ENCODE data around the gene PPP1R14C.

Gene PPP1R14C

DNA sequence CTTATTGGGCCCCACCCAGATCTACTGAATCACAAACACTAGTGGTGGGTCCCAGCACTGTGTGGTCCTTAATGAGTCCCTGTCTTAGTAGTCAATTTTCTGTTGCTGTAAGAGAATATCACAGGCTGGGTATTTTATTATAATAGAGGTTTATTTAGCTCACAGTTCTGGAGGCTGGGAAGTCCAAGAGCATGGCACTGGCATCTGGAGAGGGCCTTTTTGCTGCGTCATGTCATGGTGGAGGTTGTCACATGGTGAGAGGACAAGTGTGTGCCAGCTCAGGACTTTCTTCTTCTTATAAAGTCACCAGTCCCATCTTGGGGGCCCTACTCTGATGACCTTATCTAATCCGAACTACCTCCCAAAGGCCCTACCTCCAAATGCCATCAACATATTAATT is 105.0 kb downstream of the PPP1R14C start:
- TF ChIP-seq, protein P1, sequence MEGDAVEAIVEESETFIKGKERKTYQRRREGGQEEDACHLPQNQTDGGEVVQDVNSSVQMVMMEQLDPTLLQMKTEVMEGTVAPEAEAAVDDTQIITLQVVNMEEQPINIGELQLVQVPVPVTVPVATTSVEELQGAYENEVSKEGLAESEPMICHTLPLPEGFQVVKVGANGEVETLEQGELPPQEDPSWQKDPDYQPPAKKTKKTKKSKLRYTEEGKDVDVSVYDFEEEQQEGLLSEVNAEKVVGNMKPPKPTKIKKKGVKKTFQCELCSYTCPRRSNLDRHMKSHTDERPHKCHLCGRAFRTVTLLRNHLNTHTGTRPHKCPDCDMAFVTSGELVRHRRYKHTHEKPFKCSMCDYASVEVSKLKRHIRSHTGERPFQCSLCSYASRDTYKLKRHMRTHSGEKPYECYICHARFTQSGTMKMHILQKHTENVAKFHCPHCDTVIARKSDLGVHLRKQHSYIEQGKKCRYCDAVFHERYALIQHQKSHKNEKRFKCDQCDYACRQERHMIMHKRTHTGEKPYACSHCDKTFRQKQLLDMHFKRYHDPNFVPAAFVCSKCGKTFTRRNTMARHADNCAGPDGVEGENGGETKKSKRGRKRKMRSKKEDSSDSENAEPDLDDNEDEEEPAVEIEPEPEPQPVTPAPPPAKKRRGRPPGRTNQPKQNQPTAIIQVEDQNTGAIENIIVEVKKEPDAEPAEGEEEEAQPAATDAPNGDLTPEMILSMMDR (IDR thresholded peaks at IDR 0.05; ENCODE audit: borderline replicate concordance, insufficient read depth, low read depth, low read length): no peak
- H3K4me3 ChIP-seq (ENCODE audit: low read depth, low read length): no peak overlapping the region

DNA sequence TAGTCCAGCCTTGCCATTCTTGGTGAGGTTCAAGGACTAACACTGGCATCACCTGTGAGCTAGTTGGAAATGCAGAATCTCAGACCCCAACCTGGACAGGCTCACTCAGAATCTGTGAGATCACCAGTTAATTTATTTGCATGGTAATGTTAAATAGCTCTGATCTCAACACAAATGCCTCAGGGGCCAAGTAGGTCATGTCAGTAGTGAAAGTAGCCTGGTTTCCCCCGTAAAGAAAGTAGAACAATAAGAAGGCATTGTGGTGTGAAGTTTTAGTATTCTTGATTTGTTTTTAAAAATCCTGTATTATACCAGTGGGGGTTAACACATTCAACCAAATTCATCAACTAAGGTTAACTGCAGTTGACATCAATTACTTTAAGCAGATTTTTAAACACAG is 105.5 kb downstream of the PPP1R14C start:
- TF ChIP-seq, protein P1 (IDR thresholded peaks at IDR 0.05; ENCODE audit: borderline replicate concordance, insufficient read depth, low read depth, low read length): no peak
- H3K4me3 ChIP-seq (ENCODE audit: low read depth, low read length): no peak overlapping the region

DNA sequence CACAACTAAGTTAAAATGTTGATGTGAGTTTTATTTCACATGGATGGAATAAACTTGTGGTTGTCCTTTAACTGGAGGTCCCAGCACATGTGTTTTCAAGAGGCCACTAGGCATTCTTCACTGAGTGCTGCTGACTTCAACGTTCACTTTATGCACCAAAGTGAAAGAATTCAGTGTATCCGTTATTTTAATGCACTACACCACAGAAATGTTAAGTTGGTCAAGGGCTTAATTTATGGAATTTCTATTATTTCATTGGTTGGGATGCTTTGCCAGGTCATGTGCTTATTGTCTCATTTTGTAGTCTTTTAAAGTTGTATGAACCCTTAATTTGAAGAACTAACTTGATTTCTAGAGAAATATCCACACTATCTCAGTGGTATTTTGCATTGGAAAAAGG is 106.4 kb downstream of the PPP1R14C start:
- no peak overlapping the region for H3K4me3 ChIP-seq (ENCODE audit: low read depth, low read length)
- TF ChIP-seq, protein P1 (IDR thresholded peaks at IDR 0.05; ENCODE audit: borderline replicate concordance, insufficient read depth, low read depth, low read length): no peak

DNA sequence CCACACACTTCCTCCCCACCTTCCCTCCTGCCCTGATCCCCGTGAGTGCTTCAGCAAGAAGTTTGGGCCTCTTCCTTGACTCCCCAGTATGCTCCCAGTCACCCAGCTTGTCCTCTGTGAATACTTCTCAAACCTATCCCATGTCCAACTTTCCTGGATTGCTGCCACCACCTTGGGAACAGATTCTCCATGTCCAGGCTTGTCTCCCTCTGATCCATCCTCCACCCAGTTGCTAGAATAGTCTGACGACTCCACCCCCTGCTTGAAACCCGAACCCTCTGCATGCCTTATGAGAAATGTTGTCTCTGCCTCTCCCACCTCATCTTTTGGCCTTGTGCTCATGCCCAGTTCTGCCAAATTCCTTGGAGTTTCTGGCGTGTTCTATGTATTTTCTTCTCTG is 108.0 kb downstream of the PPP1R14C start:
- no peak overlapping the region for H3K4me3 ChIP-seq (ENCODE audit: low read depth, low read length)
- TF ChIP-seq, protein P1 (IDR thresholded peaks at IDR 0.05; ENCODE audit: borderline replicate concordance, insufficient read depth, low read depth, low read length): no peak

DNA sequence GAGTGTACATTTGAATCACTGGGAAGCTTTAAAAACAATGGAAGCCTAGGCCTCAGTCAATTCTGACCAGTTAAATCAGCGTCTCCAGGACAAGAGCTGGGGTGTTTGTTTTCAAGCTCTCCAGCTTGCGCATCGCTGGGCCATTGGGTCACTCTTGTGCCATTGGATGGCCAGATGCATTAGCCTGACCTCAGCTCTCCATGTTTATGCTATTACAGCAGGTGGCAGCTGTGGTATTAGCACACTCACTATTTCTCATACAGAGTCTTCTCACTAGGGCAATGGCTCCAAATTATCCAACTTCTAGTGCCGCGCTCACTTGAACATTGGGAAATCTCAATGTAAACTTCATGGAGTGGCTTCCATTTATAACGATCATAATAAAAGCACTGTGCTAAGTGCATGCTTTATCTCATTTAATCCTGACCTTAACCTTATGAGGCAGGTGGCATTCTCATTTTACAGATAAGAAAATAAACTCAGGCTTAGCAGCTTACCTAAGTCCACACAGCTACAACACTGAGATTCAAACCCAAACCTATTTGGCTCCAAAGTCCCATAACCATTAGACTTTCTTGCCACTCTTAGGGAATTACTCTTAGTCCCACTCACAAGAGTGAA is 108.8 kb downstream of the PPP1R14C start:
- TF ChIP-seq, protein P1 (IDR thresholded peaks at IDR 0.05; ENCODE audit: borderline replicate concordance, insufficient read depth, low read depth, low read length): no peak
- H3K4me3 ChIP-seq (ENCODE audit: low read depth, low read length): no peak overlapping the region

DNA sequence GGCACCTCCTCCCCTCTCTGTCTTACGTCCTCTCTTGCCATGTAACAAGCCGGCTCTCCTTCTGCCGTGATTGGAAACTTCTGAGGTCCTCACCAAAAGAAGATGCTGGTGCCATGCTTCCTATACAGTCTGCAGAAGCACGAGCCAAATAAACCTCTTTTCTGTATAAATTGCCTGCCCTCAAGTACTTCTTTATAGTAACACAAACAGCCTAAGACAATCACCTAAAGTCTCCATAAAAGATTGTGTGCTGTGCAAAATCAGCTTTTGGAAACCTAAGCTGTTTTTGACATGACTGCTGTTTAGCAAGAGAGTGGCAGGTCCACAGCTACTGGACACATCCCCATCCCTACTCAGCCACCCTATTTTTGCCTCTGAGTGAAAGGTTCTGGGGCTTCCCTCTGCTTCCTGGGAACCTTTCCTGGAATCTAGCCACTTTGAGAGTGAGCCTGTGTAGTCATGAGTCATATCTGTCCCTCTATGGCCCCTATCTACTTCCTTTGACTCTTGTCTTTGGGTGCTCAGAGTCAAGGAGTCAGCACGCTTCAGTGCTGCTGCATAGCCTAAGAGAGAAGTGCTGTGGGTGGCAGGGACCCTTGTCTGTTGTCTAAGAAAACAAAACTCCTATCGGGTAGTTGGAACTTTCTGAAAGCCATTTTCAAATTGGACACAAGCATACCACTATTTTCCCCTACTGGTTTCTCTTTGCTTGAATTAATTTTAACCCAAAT is 110.0 kb downstream of the PPP1R14C start:
- H3K4me3 ChIP-seq (ENCODE audit: low read depth, low read length): no peak overlapping the region
- TF ChIP-seq, protein P1 (IDR thresholded peaks at IDR 0.05; ENCODE audit: borderline replicate concordance, insufficient read depth, low read depth, low read length): no peak

DNA sequence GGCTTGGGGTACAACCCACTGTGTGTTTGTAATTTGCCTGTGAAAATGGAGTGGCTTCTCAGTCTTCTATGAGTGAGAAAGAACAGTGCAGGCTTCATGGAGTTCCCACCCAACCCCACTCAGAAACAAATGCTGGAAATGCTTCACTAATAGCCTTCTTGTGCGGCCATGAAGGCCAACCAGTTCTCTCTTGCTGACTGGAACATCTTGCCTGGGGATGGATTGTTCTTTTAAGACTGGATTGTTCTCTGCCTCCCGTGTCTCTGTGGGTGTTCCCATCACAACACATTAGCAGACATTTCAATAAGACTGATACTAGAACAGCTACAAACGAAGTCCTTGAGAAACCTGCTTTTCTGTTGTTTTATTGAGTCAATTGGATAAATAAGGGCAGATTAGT is 110.6 kb downstream of the PPP1R14C start:
- TF ChIP-seq, protein P1 (IDR thresholded peaks at IDR 0.05; ENCODE audit: borderline replicate concordance, insufficient read depth, low read depth, low read length): no peak

More for the DNA sequence above, 110.6 kb downstream of the PPP1R14C start:
- no peak overlapping the region for H3K4me3 ChIP-seq (ENCODE audit: low read depth, low read length)

Measured in GM12875 (cell line).